ENCODE data around the gene ANKRD16.
A peak's percentile ranks its signal among the peaks of the same experiment; 100 is the strongest.

Gene ANKRD16

DNA sequence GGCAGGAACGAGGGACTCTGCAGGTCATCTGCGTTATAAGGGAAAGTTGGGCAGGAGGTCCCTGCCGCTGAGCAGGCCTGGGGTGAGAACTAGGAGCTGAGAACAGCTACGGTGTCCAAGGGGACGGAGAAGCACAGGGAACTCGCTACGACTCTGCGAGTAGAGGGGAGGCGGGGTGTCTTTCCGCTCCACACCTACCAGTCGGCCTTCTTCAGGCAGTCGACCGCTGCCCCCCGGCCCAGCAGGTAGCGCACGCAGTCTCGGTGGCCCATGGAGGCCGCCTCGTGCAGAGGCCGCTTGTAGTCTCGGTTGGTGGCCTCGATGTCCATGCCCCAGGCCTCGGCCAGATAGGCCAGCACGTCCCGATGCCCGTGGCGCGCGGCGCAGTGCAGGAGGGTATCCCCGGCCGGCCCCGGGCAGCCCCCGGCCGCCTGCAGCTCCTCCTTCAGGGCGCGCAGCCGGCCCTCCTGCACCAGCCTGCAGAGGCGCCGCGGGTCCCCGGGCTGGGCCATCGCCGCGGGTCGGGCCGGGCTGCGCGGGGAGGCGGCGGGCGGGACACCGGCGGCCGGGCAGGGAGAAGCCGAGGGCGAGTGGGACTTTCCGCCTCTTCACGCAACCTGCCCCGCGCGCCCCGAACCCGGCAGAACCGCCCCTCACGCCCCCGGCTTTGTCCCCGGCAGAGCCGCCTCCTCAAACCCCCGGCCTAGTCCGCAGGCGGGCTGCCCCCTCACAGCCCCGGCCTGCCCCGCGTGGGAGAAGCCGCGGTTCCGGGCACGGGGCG, 660 bp downstream of the ANKRD16 start:
- Histone ChIP-seq H3K4me1 (ENCODE audit: low read depth, poor library complexity, severe bottlenecking) (peaks cover 44% of the 10 kb centered on the region), H3K9ac (peak overlapping the region; percentile 77), H3K4me2 (peak overlapping the region; percentile 54), H3K27ac (peak overlapping the region; percentile 27; the same call in 1 of the 2 replicates), H3K36me3 (ENCODE audit: insufficient read depth) (no peaks in the 10 kb centered on the region), H3K79me2 (ENCODE audit: insufficient read depth, low read depth) (peaks cover 32% of the 10 kb centered on the region), H3K4me3 (IDR thresholded peaks at IDR 0.05; ENCODE audit: insufficient read depth, low read depth, low read length) (no peak overlapping the region), H2AFZ (ENCODE audit: low read depth) (peak overlapping the region; percentile 86), H3K27me3 (ENCODE audit: insufficient read depth, low read depth) (no peaks in the 10 kb centered on the region), H4K20me1 (ENCODE audit: insufficient read depth) (no peaks in the 10 kb centered on the region)
- TF ChIP-seq, protein P1, sequence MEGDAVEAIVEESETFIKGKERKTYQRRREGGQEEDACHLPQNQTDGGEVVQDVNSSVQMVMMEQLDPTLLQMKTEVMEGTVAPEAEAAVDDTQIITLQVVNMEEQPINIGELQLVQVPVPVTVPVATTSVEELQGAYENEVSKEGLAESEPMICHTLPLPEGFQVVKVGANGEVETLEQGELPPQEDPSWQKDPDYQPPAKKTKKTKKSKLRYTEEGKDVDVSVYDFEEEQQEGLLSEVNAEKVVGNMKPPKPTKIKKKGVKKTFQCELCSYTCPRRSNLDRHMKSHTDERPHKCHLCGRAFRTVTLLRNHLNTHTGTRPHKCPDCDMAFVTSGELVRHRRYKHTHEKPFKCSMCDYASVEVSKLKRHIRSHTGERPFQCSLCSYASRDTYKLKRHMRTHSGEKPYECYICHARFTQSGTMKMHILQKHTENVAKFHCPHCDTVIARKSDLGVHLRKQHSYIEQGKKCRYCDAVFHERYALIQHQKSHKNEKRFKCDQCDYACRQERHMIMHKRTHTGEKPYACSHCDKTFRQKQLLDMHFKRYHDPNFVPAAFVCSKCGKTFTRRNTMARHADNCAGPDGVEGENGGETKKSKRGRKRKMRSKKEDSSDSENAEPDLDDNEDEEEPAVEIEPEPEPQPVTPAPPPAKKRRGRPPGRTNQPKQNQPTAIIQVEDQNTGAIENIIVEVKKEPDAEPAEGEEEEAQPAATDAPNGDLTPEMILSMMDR (conservative IDR thresholded peaks at IDR 0.05; ENCODE audit: low read depth, low read length) = no peak

DNA sequence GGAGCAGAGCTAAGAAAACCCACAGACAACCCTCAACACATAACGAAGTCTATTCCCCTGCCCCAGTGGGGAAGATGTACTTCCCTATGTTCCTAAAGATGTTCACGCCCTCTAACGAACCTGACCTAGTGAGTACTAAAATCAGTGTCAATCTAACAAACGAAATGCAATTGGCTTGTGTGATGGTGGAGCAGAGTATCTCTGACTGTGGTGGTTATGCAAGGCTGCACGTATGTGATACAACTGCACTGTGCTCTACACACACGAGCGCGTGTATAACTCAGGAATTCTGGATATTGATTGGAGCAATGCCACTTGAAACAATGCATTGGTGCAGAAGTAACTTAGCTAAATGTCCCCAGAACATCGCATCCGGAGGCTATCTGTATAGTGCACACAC, 1.3 kb downstream of the ANKRD16 start:
- no peaks in the 10 kb centered on the region for H3K36me3 ChIP-seq (ENCODE audit: insufficient read depth)
- H3K4me3 ChIP-seq (IDR thresholded peaks at IDR 0.05; ENCODE audit: insufficient read depth, low read depth, low read length) = no peak overlapping the region

DNA sequence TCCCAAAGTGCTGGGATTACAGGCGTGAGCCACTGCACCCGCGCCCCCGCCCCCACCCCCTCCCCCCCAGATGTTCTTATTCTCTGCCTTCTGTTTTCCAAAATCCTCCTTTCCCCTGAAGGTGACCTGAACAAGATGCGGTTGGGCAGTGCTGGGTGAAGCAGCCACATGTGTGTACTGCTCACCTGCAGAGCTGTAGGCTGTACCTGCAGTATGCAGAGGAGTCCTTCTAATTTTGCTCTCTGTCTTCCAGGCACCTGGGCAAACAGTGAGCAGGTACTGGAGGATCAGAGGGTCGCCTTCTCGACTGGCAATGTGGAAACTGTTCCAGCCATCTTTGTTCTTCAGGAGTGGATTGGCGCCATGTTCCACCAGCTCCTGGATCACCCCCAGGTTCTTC, 2.1 kb downstream of the ANKRD16 start:
- Histone ChIP-seq H3K4me3 (IDR thresholded peaks at IDR 0.05; ENCODE audit: insufficient read depth, low read depth, low read length) (no peak overlapping the region), H4K20me1 (ENCODE audit: insufficient read depth) (no peaks in the 10 kb centered on the region), H3K27me3 (ENCODE audit: insufficient read depth, low read depth) (no peaks in the 10 kb centered on the region), H3K9ac (no peak overlapping the region), H3K79me2 (ENCODE audit: insufficient read depth, low read depth) (peaks cover 22% of the 10 kb centered on the region), H2AFZ (ENCODE audit: low read depth) (no peak overlapping the region), H3K4me2 (no peak overlapping the region), H3K4me1 (ENCODE audit: low read depth, poor library complexity, severe bottlenecking) (peaks cover 31% of the 10 kb centered on the region), H3K27ac (no peak overlapping the region), H3K36me3 (ENCODE audit: insufficient read depth) (no peaks in the 10 kb centered on the region)
- TF ChIP-seq, protein P1 (conservative IDR thresholded peaks at IDR 0.05; ENCODE audit: low read depth, low read length) = no peak

More for the DNA sequence above, 1.3 kb downstream of the ANKRD16 start:
- Histone ChIP-seq H3K4me1 (ENCODE audit: low read depth, poor library complexity, severe bottlenecking) (peaks cover 37% of the 10 kb centered on the region), H2AFZ (ENCODE audit: low read depth) (0 out of 2 replicates have a peak overlapping the region, but pooled peaks have one; percentile 86), H4K20me1 (ENCODE audit: insufficient read depth) (no peaks in the 10 kb centered on the region), H3K27ac (no peak overlapping the region), H3K27me3 (ENCODE audit: insufficient read depth, low read depth) (no peaks in the 10 kb centered on the region), H3K79me2 (ENCODE audit: insufficient read depth, low read depth) (peaks cover 29% of the 10 kb centered on the region), H3K9ac (no peak overlapping the region), H3K4me2 (peak overlapping the region; percentile 52)
- TF ChIP-seq, protein P1 (conservative IDR thresholded peaks at IDR 0.05; ENCODE audit: low read depth, low read length) = no peak

DNA sequence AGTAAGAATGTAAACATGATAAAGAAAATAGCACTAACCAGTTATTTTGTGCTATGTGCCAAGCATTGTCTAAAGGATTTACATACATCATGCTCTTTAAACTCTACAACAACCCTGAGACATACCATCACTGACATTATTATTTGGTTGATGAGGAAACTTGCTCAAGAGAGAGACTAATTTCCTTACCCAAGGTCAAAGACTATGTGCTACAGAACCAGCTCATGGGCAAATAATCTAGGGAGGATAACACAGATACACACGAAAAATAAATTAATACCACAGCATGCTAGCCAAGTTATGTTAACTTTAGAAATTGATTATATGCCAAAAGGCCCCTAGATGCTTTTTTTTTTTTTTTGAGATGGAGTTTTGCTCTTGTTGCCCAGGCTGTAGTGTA, 2.7 kb downstream of the ANKRD16 start:
- no peak overlapping the region for H3K4me2 ChIP-seq

More for the DNA sequence above, 2.7 kb downstream of the ANKRD16 start:
- H4K20me1 ChIP-seq (ENCODE audit: insufficient read depth) = no peaks in the 10 kb centered on the region
- H3K9ac ChIP-seq = no peak overlapping the region
- H2AFZ ChIP-seq (ENCODE audit: low read depth) = no peak overlapping the region
- no peaks in the 10 kb centered on the region for H3K27me3 ChIP-seq (ENCODE audit: insufficient read depth, low read depth)
- no peak overlapping the region for H3K4me3 ChIP-seq (IDR thresholded peaks at IDR 0.05; ENCODE audit: insufficient read depth, low read depth, low read length)
- H3K27ac ChIP-seq = no peak overlapping the region
- H3K4me1 ChIP-seq (ENCODE audit: low read depth, poor library complexity, severe bottlenecking) = peaks cover 25% of the 10 kb centered on the region
- H3K79me2 ChIP-seq (ENCODE audit: insufficient read depth, low read depth) = peaks cover 16% of the 10 kb centered on the region
- H3K36me3 ChIP-seq (ENCODE audit: insufficient read depth) = no peaks in the 10 kb centered on the region
- TF ChIP-seq, protein P1 (conservative IDR thresholded peaks at IDR 0.05; ENCODE audit: low read depth, low read length) = no peak

Data from KMS-11 (cell line).